LoVo (cell line): ENCODE measurements around the gene LYZL2.
A peak's percentile ranks its signal among the peaks of the same experiment; 100 is the strongest.
"Not testable (repeated sequence)": the region's sequence is repeated elsewhere in the genome, so short reads cannot be mapped to it uniquely, and the experiment has no call there.

Experiments
- DNase-seq: peaks from one replicate; pipeline ENCODE4 v3.0.0-alpha.2; 2016; ENCODE audit warnings: low spot score

Gene LYZL2

GRCh38 chr10:30629653-30630052 lies at the start of gene LYZL2:
Gene LYZL2 (minus strand): TSS chr10:30629753. CDS start chr10:30626915, 2,838 bp downstream.
- DNase-seq = no peak

GRCh38 chr10:30677616-30678015 lies 48.1 kb upstream of the LYZL2 start:
- DNase-seq = not testable (repeated sequence)

GRCh38 chr10:30677146-30677545 lies 47.6 kb upstream of the LYZL2 start:
- DNase-seq = not testable (repeated sequence)

- no peak for DNase-seq
Measured at GRCh38 chr10:30675791-30676718, 46.5 kb upstream of the LYZL2 start.

- DNase-seq = no peak
Measured at GRCh38 chr10:30674796-30675195, 45.2 kb upstream of the LYZL2 start.

GRCh38 chr10:30673262-30673661 lies 43.7 kb upstream of the LYZL2 start:
- not testable (repeated sequence) for DNase-seq

GRCh38 chr10:30672338-30672737 lies 42.8 kb upstream of the LYZL2 start:
- DNase-seq = not testable (repeated sequence)

GRCh38 chr10:30671026-30671616 lies 41.6 kb upstream of the LYZL2 start:
- DNase-seq = peak; percentile 81

- DNase-seq = not testable (repeated sequence)
Measured at GRCh38 chr10:30667982-30668381, 38.4 kb upstream of the LYZL2 start.

- not testable (repeated sequence) for DNase-seq
Measured at GRCh38 chr10:30663403-30663802, 33.9 kb upstream of the LYZL2 start.

- no peak for DNase-seq
Measured at GRCh38 chr10:30662814-30663213, 33.3 kb upstream of the LYZL2 start.

- DNase-seq = not testable (repeated sequence)
Measured at GRCh38 chr10:30660314-30660713, 30.8 kb upstream of the LYZL2 start.

GRCh38 chr10:30656233-30656632 lies 26.7 kb upstream of the LYZL2 start:
- DNase-seq = no peak

GRCh38 chr10:30655001-30655400 lies 25.4 kb upstream of the LYZL2 start:
- DNase-seq = not testable (repeated sequence)

- DNase-seq = not testable (repeated sequence)
Measured at GRCh38 chr10:30651470-30652397, 22.2 kb upstream of the LYZL2 start.

- DNase-seq = no peak
Measured at GRCh38 chr10:30647089-30647488, 17.5 kb upstream of the LYZL2 start.

- DNase-seq = no peak
Measured at GRCh38 chr10:30645340-30645827, 15.8 kb upstream of the LYZL2 start.

- DNase-seq = not testable (repeated sequence)
Measured at GRCh38 chr10:30644408-30644861, 14.9 kb upstream of the LYZL2 start.

GRCh38 chr10:30643557-30644199 lies 14.1 kb upstream of the LYZL2 start:
- not testable (repeated sequence) for DNase-seq

GRCh38 chr10:30642856-30643255 lies 13.3 kb upstream of the LYZL2 start:
- DNase-seq = not testable (repeated sequence)
